ENCODE measurements around the gene SEPTIN8.

The SEPTIN8 gene

GRCh38 chr5:132763181-132764036 is 13.6 kb downstream of the SEPTIN8 start:
- FAIRE-seq: no peak

GRCh38 chr5:132762246-132763000 is 14.6 kb downstream of the SEPTIN8 start:
- no peak for FAIRE-seq

DNA sequence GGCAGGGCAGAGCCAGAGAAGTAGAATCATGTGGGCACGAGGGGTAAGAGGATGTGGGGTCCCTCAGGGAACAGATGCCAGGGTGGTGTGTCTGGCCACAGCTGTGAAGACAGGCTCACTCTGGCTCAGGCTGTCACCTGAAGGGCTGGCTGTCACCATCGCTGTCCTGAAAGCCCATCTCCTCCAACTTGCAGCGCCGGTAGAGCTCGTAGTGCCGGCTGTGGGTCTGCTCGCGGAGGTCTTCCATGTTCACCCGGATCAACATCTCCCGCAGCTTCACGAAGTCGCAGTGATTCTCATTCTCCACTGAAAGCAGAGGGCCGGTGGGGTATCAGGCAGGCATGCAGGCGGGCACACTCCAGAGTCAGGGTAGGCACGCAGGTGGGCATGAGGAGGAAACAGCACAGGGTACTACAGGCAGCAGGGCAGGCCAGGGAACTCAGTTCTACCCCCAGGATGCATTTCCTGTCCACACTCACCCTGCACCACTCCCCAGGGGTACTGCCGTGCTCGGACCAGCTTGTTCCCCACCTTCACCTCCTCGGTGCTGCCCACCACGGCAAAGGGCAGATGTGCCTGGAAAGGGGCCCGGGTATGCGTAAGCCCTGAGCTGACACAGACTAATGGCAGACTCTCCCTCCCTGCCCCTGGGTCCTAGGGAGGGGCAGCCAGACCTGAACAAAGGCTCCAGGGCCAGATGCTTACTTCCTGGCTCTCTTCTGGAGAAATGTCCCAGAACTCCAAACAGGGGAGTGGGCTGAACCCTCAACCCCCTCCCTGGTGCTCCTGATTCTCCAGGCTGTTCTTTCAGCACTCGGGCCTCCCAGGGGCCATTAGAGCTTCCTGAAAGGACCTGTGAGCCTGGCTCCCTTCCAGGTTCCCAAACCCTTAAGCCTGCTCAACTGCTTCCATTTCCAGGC is 15.5 kb downstream of the SEPTIN8 start:
- FAIRE-seq: no peak

- FAIRE-seq: no peak
Measured at GRCh38 chr5:132760601-132761317, 16.3 kb downstream of the SEPTIN8 start.

DNA sequence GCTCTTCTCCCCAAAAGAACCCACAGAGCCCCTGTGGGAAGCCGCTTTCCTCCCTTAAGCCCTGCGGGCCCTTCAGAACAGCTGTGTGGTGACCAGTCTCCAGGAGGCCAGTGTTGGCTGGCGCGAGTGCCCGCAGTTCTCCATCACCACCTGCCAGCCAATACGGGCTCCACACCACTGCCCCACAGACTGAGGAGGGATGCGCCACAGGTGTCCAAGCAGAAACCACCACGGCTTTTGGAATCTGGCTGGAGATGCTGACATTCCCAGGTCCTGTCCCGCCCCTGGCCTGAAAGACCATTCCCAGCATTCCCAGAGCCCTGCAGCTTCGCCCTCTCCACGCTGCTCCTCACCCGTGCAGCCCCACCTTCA is 17.0 kb downstream of the SEPTIN8 start:
- FAIRE-seq: no peak

DNA sequence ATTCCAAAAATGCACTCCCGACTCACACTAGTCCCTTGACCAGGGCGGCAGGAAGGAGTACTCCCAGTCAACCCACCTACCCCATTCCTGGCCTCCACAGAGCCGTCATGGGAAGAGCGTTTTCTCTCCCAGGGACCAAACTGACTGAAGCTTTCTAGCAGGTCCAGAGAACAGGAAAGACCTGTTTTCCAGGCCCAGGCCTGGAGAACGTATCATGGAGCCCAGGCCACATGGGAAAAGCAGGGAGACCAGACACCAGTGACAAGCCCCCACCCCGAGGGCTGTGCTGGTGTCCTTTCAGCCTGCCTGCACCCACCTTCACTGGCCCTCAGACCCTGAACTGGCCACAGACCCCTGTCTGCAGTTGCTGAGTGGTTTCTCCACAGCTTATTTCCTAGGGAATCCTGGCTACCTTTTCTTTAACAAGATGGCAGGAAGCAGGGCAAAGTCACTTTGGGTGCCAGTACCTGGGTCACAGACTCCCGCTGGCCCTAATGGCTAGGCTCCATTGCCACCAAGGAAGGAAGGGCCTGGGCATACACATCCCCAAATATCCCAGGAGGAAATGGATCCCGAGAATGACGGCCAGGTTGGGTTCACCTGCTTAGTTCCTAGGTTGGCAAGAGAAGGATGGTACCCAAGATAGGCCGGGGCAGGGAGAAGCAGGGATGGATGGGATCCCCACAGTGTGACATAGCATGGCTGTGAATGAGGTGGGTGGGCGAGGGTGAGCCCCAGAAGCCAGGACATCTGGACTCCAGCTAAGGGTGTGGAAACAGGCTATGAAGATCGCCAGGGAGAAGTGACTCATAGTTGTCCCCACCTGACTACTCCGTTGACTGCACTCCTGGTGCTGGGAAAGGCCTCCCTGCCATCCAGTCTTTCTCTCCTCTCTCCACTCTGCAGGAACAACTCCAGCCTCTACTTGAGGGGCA is 17.7 kb downstream of the SEPTIN8 start:
- FAIRE-seq: no peak

DNA sequence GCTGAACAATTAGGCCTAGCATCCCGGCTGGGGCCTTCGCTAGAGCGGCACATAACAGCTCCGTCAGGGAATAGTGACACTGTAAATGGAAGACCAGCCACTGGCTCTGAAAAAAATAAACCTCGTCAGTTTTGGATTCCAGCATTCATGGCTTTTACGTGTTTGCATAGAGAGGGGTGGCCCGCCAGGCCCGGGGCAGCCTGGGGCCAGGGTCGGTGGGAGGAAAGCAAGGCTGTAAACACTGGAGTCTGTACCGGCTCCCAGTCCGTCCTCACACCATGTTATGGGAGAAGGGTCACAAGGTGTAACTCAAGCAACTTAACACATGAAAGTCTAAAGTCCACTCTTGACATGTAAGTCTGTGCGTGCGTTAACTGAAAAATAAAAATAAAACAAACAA is 18.6 kb downstream of the SEPTIN8 start:
- FAIRE-seq: no peak

DNA sequence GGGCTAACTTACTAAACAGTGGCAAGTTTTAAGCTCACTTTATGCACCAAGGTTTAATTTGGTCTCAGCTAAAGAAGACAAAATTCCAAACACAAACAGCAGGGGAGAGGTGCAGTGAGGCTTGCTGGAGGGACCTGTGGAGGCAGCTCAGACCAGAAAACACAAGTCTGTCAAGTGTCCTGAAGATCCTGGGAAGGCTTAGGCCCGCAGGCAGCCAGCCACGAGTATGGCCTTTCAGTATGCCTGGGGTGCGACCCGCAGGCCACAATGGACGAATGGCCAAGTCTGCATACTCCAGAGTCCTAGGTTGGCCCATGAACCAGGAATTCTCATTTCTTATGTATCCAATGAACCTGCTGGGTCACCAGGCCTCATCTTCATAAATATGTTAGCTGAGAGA is 20.5 kb downstream of the SEPTIN8 start:
- FAIRE-seq: no peak

DNA sequence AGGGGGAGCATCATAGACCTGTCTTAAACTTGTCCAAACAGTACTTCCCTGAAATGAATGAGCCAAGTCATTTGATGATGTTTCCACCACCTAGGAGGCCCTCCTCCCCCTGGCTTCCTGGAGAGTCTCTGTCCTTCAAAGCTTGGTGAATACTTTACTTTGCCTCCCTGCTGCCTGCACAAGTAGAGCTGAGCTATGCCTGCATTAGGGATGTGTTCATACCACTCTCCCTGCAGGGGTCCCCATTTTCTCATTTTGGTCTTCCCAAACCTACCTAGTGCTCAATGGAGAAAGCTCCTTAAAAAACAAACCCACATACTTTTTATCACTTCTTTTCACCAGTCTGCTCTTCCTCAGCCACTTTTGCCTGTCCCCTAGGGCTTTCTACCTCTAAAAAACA is 22.1 kb downstream of the SEPTIN8 start:
- FAIRE-seq: no peak

- FAIRE-seq: no peak
Measured at GRCh38 chr5:132754111-132754510, 22.9 kb downstream of the SEPTIN8 start.

- no peak for FAIRE-seq
Measured at GRCh38 chr5:132753135-132753987, 23.7 kb downstream of the SEPTIN8 start.

DNA sequence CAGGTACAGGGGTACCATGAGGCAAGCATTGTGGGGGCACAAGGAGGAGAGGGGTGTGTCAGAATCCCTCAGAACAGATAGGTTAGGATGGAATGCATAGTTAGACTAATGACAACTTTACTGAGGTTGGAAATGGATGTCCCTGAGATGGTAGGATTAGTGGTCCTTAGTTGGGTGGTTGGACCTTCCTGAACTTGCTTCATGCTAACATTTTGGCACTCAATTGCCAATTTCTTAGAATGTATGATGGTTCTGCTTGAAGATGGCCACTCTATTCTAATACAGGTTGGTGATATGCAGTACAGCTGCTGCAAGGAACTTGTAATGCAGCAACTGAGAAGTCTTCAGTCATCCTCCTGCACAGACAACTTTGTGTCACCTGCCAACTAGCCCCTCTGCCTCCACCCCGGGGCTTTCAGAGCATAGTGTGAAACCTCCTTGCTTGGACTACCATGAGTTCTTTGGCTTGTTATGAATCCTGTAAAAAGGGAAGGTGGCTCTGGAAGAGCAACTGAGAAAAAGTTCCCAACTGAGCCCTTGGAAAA is 24.4 kb downstream of the SEPTIN8 start:
- FAIRE-seq: no peak

- no peak for FAIRE-seq
Measured at GRCh38 chr5:132751971-132752580, 25.0 kb downstream of the SEPTIN8 start.

DNA sequence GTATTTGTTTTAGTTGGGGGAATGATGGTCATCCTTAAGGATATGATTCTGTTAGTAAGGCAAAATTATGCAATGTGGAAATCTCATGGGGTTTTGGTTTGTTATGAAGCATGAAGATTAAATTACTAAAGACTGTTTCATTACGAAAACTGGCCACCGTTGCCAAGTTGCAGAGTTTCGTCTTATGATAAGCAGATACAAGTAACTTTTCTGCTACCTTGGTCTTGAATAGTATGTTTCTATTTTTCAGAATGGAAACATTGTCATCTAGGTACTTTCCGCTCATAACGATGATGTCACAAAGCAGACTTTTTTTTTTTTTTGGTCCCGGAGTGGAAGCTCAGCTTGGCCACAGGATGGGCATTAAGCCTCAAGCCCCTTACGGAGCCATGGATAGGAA is 25.6 kb downstream of the SEPTIN8 start:
- no peak for FAIRE-seq

GRCh38 chr5:132750471-132751230 is 26.4 kb downstream of the SEPTIN8 start:
- no peak for FAIRE-seq

DNA sequence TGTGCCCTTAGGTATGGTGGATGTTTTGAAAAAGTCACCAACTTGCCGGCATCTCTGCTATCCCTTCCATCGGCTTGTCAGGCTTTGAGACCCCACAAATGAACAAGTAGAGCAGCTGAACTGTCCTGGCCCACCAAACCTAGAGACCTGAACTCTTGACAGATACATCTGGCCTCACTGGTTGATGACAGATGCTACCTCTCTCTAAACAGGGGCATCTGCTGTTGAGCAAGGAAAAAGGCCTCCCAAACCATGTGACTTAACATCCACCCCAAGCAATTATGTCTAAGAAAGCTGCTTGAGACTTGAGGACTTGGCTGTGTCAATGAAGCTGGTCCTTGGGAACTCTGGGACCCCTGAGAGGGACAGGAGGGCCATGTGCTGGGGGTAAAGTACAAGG is 27.5 kb downstream of the SEPTIN8 start:
- no peak for FAIRE-seq

GRCh38 chr5:132748522-132749000 is 28.5 kb downstream of the SEPTIN8 start:
- no peak for FAIRE-seq

DNA sequence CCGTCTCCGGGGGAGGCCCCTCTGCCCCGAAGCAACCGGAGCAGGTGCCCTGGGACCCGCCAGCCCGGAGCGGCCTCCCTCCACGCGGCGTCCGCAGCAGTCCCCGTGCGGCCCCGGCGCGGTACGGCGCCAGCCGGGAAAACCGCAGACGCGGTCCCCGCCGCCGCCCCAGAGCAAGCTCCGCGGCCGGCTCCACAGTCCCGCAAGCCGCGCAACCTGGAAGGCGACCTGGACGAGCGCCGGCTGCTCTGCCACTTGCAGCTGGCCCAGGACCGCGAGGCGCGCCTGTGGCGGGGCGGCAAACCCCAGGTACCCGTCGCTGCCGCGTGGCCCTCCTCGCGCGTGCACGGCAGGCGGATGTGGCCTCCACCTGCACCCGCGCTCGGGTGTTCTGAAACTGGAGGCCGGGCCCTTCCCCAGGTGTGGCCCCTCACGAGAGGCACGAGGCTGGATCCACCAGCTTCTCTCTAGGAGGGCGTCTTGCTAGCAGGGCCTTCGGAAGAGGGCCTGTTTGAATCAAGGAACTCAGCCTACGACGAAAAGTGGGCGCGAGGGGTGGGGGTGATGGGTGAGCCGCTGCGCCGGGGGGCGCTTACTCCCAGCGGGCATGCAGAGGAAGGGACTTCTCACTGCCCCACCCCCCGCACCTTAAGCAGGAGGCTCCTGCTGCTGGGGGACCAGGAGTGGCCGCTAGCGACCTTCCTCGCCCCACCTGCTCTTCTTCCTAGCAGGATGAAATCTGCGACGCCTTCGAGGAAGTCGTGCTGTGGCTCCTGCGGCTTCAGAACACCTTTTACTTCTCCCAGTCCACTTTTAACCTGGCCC is 29.2 kb downstream of the SEPTIN8 start:
- no peak for FAIRE-seq

Measured in G401.6 (cell line).